Measurements from ENCODE around the gene AWAT1. TPM values are rescaled to one million over a fixed set of nuclear protein-coding genes. Genes with fewer than 3 reads are reported as not detected.
"Not testable (repeated sequence)": the region's sequence is repeated elsewhere in the genome, so short reads cannot be mapped to it uniquely, and the experiment has no call there.

Gene AWAT1
- total RNA-seq, 1 experiment from 2014 or later, result not detected

- H2AFZ ChIP-seq (ENCODE audit: low read length), result no peak overlapping the region
- 100% methylated on average over 1 of the region's 2 CpGs for WGBS (ENCODE audit: extremely low coverage, insufficient read length, low lambda C conversion rate)
- no peak for TF ChIP-seq CTCF (conservative IDR thresholded peaks at IDR 0.05)
- no peak overlapping the region for H3K14ac ChIP-seq (ENCODE audit: insufficient read depth, low read length)
- no peak overlapping the region for H2BK5ac ChIP-seq (ENCODE audit: insufficient read length, low read length)
- H3K4me2 ChIP-seq (ENCODE audit: insufficient read depth, insufficient read length, low read length), result no peak overlapping the region
- H3K27ac Mint-ChIP-seq, result no peak overlapping the region
- H4K8ac ChIP-seq (replicated peaks; ENCODE audit: insufficient read length, low read depth, low read length), result no peak overlapping the region
- no peak overlapping the region for H2AK5ac ChIP-seq (ENCODE audit: insufficient read length, low read length)
- no peaks in the 10 kb centered on the region for H3K79me2 ChIP-seq (ENCODE audit: insufficient read depth, low read length)
- peaks cover 0 to 2% (median 0%) of the 10 kb centered on the region in 3 experiments; a peak in 2 of 7 replicates for H3K36me3 Mint-ChIP-seq (ENCODE audit: insufficient read depth in 1 of 3, low read depth in 3 of 3)
- no peaks in the 10 kb centered on the region for H3K4me1 ChIP-seq (ENCODE audit: insufficient read depth, low read length)
- no peak overlapping the region for H3K56ac ChIP-seq (ENCODE audit: insufficient read length, low read depth, low read length)
- H3K27ac ChIP-seq (ENCODE audit: insufficient read length, low read depth, low read length), result no peak overlapping the region
- no peaks in the 10 kb centered on the region for H4K20me1 ChIP-seq (ENCODE audit: control insufficient read depth, insufficient read depth, insufficient read length)
- H4K91ac ChIP-seq (ENCODE audit: insufficient read length, low read depth, low read length), result no peak overlapping the region
- peaks cover 17% of the 10 kb centered on the region in 2 experiments for H3K4me1 Mint-ChIP-seq
- H3K23me2 ChIP-seq (ENCODE audit: insufficient read length, low read depth, low read length, poor library complexity, severe bottlenecking), result no peaks in the 10 kb centered on the region
- no peak overlapping the region for H3K23ac ChIP-seq (ENCODE audit: insufficient read length, low read depth, low read length)
- no peaks in the 10 kb centered on the region for H3K27me3 ChIP-seq (ENCODE audit: insufficient read depth, low read length)
- H2BK20ac ChIP-seq (ENCODE audit: low read depth, low read length, poor library complexity, severe bottlenecking), result no peak overlapping the region
- no peak overlapping the region for H2BK120ac ChIP-seq (ENCODE audit: low read depth, low read length, poor library complexity, severe bottlenecking)
- H3K4ac ChIP-seq (ENCODE audit: low read depth, low read length), result no peak overlapping the region
- no peak overlapping the region for H3K4me3 Mint-ChIP-seq
- no peaks in the 10 kb centered on the region for H3K79me1 ChIP-seq (ENCODE audit: insufficient read depth, low read depth, low read length, poor library complexity, severe bottlenecking)
- no peak overlapping the region for H3K9ac ChIP-seq (ENCODE audit: extremely low read depth, insufficient read length, low read length)
- H2BK12ac ChIP-seq (ENCODE audit: insufficient read length, low read depth, low read length), result no peak overlapping the region
- no peak overlapping the region for H3K18ac ChIP-seq (ENCODE audit: insufficient read length, low read depth, low read length)
- H3K9me3 ChIP-seq (ENCODE audit: control insufficient read depth, low read depth, low read length), result peaks cover 28% of the 10 kb centered on the region
- no peak for DNase-seq
- H3K27me3 Mint-ChIP-seq (ENCODE audit: low read depth), result no peaks in the 10 kb centered on the region
- no peak overlapping the region for H4K5ac ChIP-seq (ENCODE audit: insufficient read length, low read depth, low read length)
- no peak overlapping the region for H2BK15ac ChIP-seq (ENCODE audit: low read depth, low read length)
- no peak overlapping the region for H3T11ph ChIP-seq (ENCODE audit: low read length)
- H3K9me3 Mint-ChIP-seq, result peaks cover 51 to 67% of the 10 kb centered on the region in 2 experiments
Observed at GRCh38 chrX:70241501-70241900, 7.0 kb downstream of the AWAT1 start.

- not testable (repeated sequence) for H3K4me2 ChIP-seq (ENCODE audit: insufficient read depth, insufficient read length, low read length); H2AK5ac ChIP-seq (ENCODE audit: insufficient read length, low read length); H4K20me1 ChIP-seq (ENCODE audit: control insufficient read depth, insufficient read depth, insufficient read length); H3K18ac ChIP-seq (ENCODE audit: insufficient read length, low read depth, low read length); H3K27ac Mint-ChIP-seq; H2BK15ac ChIP-seq (ENCODE audit: low read depth, low read length); H3K79me2 ChIP-seq (ENCODE audit: insufficient read depth, low read length); H3K9me3 ChIP-seq (ENCODE audit: control insufficient read depth, low read depth, low read length); H3K23me2 ChIP-seq (ENCODE audit: insufficient read length, low read depth, low read length, poor library complexity, severe bottlenecking); H4K91ac ChIP-seq (ENCODE audit: insufficient read length, low read depth, low read length); H3K4me1 ChIP-seq (ENCODE audit: insufficient read depth, low read length); H3K14ac ChIP-seq (ENCODE audit: insufficient read depth, low read length); H2BK120ac ChIP-seq (ENCODE audit: low read depth, low read length, poor library complexity, severe bottlenecking); H3K56ac ChIP-seq (ENCODE audit: insufficient read length, low read depth, low read length); H2BK5ac ChIP-seq (ENCODE audit: insufficient read length, low read length); H3K4ac ChIP-seq (ENCODE audit: low read depth, low read length); H4K5ac ChIP-seq (ENCODE audit: insufficient read length, low read depth, low read length); H2AFZ ChIP-seq (ENCODE audit: low read length); H3K9ac ChIP-seq (ENCODE audit: extremely low read depth, insufficient read length, low read length); H3K27me3 Mint-ChIP-seq (ENCODE audit: low read depth); H2BK20ac ChIP-seq (ENCODE audit: low read depth, low read length, poor library complexity, severe bottlenecking); H3K4me3 Mint-ChIP-seq; DNase-seq; H3K27me3 ChIP-seq (ENCODE audit: insufficient read depth, low read length); H3K79me1 ChIP-seq (ENCODE audit: insufficient read depth, low read depth, low read length, poor library complexity, severe bottlenecking); H2BK12ac ChIP-seq (ENCODE audit: insufficient read length, low read depth, low read length); H4K8ac ChIP-seq (replicated peaks; ENCODE audit: insufficient read length, low read depth, low read length); H3K27ac ChIP-seq (ENCODE audit: insufficient read length, low read depth, low read length); H3T11ph ChIP-seq (ENCODE audit: low read length); H3K36me3 Mint-ChIP-seq (ENCODE audit: insufficient read depth in 1 of 3, low read depth in 3 of 3); H3K23ac ChIP-seq (ENCODE audit: insufficient read length, low read depth, low read length)
- H3K4me1 Mint-ChIP-seq, result peaks cover 17% of the 10 kb centered on the region in 2 experiments
- peaks cover 52 to 68% of the 10 kb centered on the region in 2 experiments for H3K9me3 Mint-ChIP-seq
- no CpG with 5 or more reads among the region's 5 CpGs for WGBS (ENCODE audit: extremely low coverage, insufficient read length, low lambda C conversion rate)
Observed at GRCh38 chrX:70243601-70244000, 9.1 kb downstream of the AWAT1 start.
